ENCODE measurements around the gene DUSP9.
"Not testable (repeated sequence)": the region's sequence is repeated elsewhere in the genome, so short reads cannot be mapped to it uniquely, and the experiment has no call there.

DUSP9 gene

DNA sequence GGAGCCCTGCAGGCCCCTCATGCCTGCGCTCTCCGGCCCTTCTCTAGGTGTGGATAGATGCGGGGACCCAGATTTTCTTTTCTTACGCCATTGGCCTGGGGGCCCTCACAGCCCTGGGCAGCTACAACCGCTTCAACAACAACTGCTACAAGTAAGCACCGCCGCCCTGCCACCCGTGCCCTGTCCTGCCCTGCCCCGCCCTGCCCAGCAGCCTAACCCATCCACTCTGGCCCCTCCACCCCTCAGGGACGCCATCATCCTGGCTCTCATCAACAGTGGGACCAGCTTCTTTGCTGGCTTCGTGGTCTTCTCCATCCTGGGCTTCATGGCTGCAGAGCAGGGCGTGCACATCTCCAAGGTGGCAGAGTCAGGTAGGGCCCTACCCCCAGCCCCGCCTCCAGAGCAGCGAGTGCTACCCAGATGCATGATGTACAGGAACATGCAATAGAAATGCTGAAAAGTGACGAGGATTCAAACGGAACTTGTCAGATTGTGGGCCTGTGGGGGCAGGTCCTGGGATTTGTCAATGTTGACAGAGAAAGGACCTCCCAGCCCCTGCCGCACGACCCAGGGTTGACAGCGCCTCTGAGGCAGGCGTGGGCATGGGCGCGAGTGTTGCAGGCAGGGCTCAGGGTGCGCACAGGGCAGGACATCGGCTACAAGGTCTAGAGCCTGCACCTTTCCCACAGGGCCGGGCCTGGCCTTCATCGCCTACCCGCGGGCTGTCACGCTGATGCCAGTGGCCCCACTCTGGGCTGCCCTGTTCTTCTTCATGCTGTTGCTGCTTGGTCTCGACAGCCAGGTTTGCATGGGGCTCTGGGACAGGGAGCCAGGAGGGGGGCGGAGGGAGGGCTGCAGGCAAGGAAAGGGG lies 46.4 kb downstream of the DUSP9 start:
- no peak for FAIRE-seq

DNA sequence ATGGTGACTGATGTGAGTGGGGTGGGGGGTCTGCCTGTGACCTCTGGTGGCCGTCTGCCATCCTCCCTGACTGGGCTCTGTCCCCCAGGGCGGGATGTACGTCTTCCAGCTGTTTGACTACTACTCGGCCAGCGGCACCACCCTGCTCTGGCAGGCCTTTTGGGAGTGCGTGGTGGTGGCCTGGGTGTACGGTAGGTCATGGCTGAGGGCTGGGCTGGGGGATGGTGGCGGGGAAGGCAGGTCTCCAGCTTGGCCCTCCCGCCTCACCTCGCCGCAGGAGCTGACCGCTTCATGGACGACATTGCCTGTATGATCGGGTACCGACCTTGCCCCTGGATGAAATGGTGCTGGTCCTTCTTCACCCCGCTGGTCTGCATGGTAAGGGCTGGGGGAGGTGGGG lies 47.3 kb downstream of the DUSP9 start:
- not testable (repeated sequence) for FAIRE-seq

DNA sequence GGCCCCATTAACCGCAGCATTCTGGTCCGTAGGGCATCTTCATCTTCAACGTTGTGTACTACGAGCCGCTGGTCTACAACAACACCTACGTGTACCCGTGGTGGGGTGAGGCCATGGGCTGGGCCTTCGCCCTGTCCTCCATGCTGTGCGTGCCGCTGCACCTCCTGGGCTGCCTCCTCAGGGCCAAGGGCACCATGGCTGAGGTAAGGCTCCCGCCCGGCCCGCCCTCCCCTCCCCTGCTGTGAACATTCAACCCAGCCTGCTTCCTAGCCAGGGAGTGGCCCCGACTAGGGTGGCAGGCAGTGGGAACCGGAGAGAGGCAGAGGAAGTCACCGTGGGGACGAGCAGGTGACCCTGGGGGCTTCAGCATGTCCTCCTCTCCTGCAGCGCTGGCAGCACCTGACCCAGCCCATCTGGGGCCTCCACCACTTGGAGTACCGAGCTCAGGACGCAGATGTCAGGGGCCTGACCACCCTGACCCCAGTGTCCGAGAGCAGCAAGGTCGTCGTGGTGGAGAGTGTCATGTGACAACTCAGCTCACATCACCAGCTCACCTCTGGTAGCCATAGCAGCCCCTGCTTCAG lies 47.8 kb downstream of the DUSP9 start:
- no peak for FAIRE-seq

DNA sequence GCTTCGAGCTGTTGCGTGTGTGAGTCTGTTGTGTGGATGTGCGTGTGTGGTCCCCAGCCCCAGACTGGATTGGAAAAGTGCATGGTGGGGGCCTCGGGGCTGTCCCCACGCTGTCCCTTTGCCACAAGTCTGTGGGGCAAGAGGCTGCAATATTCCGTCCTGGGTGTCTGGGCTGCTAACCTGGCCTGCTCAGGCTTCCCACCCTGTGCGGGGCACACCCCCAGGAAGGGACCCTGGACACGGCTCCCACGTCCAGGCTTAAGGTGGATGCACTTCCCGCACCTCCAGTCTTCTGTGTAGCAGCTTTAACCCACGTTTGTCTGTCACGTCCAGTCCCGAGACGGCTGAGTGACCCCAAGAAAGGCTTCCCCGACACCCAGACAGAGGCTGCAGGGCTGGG lies 49.1 kb downstream of the DUSP9 start:
- FAIRE-seq: no peak

GRCh38 chrX:153696538-153696937 lies 49.5 kb downstream of the DUSP9 start:
- not testable (repeated sequence) for FAIRE-seq

DNA sequence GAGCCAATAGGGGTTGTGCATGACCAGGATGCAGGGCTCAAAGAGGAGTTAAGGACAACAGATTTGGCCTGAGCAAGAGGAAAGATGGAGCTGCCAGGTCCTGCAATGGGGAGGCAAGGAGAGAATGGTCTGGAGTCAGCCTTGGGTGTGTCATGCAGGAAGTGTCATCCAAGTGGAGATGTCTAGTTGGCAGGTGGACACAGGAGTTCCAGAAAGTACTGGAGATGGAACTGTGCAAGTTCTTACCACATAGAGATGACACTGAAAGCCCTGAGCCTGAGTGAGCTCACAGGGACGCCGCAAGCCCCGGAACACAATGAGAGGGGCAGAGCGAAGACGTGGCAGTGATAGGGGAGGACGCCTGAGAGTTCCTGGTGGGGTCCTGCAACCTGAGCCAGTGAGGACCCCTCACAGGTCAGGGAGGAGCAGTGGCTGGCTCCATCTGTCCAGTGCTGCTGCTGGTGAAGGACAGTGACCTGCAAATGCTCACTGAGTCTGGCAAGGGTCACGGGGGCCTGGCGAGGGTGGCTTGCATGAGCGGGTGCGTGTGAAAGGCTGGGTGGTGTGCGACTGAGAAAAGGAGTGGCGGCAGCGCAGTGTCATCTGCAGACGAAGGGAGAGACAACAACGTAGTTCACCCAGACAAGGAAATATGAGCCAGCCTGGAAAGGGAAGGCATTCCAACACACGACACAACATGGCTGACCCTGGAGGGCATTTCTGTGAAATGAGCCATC lies 50.2 kb downstream of the DUSP9 start:
- not testable (repeated sequence) for FAIRE-seq

DNA sequence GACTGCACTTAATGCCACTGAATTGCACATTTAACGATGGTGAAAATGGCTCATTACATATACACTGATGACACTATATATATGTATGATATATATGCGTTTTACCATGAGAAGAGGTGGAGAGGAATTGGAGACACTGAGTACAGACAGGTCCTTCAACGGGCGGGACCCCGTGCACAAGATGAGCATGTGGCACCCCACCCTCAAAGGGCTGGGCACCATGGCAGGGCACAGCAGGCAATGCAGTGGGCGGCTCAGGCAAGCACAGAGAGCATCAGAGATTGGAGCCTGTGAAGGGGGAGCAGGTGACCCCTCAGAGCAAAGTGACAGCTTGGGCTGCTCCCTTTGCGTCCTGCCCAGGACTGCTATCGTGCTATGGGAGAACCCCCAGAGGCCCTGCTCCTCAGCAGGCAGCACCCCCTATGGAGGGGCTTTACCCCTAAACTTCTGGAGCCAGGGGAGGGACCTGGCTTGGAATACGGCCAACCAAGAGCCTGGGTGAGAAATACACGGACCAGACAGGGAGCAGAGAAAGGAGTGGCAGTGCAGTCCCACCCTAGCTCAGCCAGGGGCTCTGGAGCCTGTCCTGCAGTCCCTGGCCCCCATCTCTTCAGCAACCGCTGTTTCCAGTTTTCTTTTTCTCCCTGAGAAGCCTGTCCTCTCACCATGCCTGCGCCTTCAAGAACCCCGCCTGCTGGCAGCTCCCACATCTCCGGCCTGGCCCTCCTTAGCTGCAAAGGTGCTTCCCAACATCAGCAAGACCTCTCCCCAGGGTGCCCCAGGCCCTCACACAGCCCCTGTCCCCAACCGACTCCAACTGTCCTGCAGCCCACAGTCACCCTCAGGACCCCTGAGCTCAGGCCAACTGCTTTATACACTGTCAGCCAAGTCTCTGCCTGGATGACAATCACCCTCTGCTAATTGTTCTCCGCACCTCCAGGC lies 51.2 kb downstream of the DUSP9 start:
- no peak for FAIRE-seq

DNA sequence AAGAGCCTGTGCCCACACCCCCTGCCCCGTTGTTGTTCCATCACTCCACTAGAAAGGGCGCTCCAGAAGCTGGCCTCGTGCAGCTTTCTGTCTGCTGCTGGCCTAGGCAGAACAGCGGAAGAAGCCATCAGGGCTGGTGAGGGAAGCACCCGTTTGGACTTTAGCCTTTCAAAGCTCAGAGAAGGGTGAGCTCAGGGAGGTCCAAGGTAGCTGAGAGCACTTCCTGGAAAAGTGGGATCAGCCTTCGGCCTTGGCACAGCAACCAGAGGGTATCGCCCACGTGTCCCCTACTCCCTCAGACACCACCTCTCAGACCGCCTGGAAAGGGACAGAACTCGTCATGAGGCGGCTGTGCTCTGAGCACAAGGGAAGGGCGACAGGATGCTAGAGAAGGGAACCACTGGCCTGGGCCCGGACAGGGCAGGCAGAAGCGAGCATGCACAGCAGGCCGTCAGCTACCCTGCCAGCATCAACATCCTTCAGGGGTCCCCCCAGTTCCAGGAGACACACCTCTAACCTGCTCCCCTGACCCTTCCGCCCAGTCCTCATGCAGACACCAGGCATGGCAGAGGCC lies 52.3 kb downstream of the DUSP9 start:
- not testable (repeated sequence) for FAIRE-seq

- FAIRE-seq: not testable (repeated sequence)
These were observed 52.9 kb downstream of the DUSP9 start for GRCh38 chrX:153699784-153700371.

- FAIRE-seq: no peak
These were observed 53.5 kb downstream of the DUSP9 start for GRCh38 chrX:153700376-153700945.

All from endometrium (tissue), 2 donors.